Smooth muscle cell (in vitro differentiated cells): ENCODE data around the gene BEND5. TPM values are rescaled to one million over a fixed set of nuclear protein-coding genes. Genes with fewer than 3 reads are reported as not detected.

Source experiments
- DNase-seq: peaks from one replicate; lab custom pipeline; 2025; ENCODE audit not compliant: unreplicated experiment; lab: John Stamatoyannopoulos, UW
- H2AFZ ChIP-seq: fragments of 200-600 bp; sonication (generic); 2 replicates; pipeline ENCODE4 v1.6.0; 2016; ENCODE audit warnings: antibody characterized with exemption, low read depth, mild to moderate bottlenecking
- H3F3A ChIP-seq: fragments of 200-600 bp; sonication (generic); 2 replicates; pipeline ENCODE4 v1.6.0; 2017; ENCODE audit warnings: antibody characterized with exemption, low read depth
- H3K27ac ChIP-seq: fragments of 200-600 bp; sonication (generic); 2 replicates; pipeline ENCODE4 v1.5.1; 2016; ENCODE audit warnings: low read depth, mild to moderate bottlenecking
- H3K27me3 ChIP-seq: fragments of 200-600 bp; sonication (generic); 2 replicates; pipeline ENCODE4 v1.6.1; 2016; ENCODE audit warnings: low read depth, mild to moderate bottlenecking
- H3K36me3 ChIP-seq: fragments of 200-600 bp; sonication (generic); 2 replicates; pipeline ENCODE4 v1.5.1; 2016; ENCODE audit warnings: low read depth
- H3K4me1 ChIP-seq: fragments of 200-600 bp; sonication (generic); 2 replicates; pipeline ENCODE4 v1.5.1; 2016; ENCODE audit warnings: low read depth
- H3K4me2 ChIP-seq: fragments of 200-600 bp; sonication (generic); 2 replicates; pipeline ENCODE4 v1.6.0; 2016; ENCODE audit warnings: mild to moderate bottlenecking
- H3K4me3 ChIP-seq: fragments of 200-600 bp; sonication (generic); 2 replicates; pipeline ENCODE4 v1.5.1; 2016; ENCODE audit warnings: mild to moderate bottlenecking
- H3K79me2 ChIP-seq: fragments of 200-600 bp; sonication (generic); 2 replicates; pipeline ENCODE4 v1.6.0; 2016; ENCODE audit warnings: low read depth, mild to moderate bottlenecking
- H3K9ac ChIP-seq: fragments of 200-600 bp; sonication (generic); 2 replicates; pipeline ENCODE4 v1.6.0; 2016; ENCODE audit warnings: low read depth
- H3K9me3 ChIP-seq: fragments of 200-600 bp; sonication (generic); replicated peaks from 2 replicates; pipeline ENCODE4 v1.5.1; 2016; ENCODE audit warnings: low read depth
- H4K20me1 ChIP-seq: fragments of 200-600 bp; sonication (generic); 2 replicates; pipeline ENCODE4 v1.6.0; 2016; ENCODE audit warnings: low read depth
- CTCF ChIP-seq: fragments of 200-600 bp; sonication (generic); IDR thresholded peaks from 2 replicates; pipeline ENCODE4 v1.5.1; 2017; ENCODE audit warnings: borderline replicate concordance, mild to moderate bottlenecking, antibody characterized with exemption; ENCODE audit not compliant: insufficient read depth, poor library complexity, severe bottlenecking
- WGBS: methylation state at CpG from one replicate; pipeline ENCODE4 v1.1.7; 2016; ENCODE audit warnings: low lambda C conversion rate; 5-methylcytosine and 5-hydroxymethylcytosine counted together
- polyA plus RNA-seq: library from polyadenylated mRNA; unstranded; fragments of >200 nt; fragmentation: Nextera tagmentation; extraction: Ambion mirVana; gene quantifications from 2 replicates; pipeline ENCODE4 v1.2.1, GENCODE V29; 2016
- total RNA-seq: library from RNA; depleted of rRNA; stranded (reverse); fragments of >200 nt; gene quantifications from 2 replicates; pipeline ENCODE4 v1.2.3, GENCODE V29; 2014

The BEND5 gene
- total and polyA plus RNA-seq, 2 experiments from 2014 or later: 4.0 to 10.7 TPM

DNA sequence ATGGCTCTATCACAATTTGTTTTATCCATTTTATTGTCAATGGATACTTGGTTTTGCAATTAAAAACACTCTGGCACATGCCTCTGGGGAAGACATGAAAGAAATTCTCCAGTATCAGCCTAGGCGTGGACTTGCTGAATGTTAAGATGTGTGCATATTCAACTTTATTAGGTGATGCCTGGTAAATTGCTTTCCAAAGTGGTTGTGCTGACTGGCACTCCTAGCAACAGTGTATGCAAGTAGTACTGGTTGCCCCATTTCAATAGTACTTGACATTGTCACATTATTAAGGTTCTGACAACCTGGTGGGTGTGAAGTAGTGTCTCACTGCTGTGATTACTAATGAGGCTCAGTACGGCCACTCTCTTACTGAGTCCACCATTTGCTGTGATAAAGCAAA lies 48.1 kb downstream of the BEND5 start:
- Histone ChIP-seq H3K27me3 (no peaks in the 10 kb centered on the region), H4K20me1 (no peaks in the 10 kb centered on the region), H3K4me2 (no peak overlapping the region), H3K36me3 (no peaks in the 10 kb centered on the region), H3K27ac (no peak overlapping the region), H3K4me3 (no peak overlapping the region), H3F3A (no peaks in the 10 kb centered on the region), H2AFZ (no peak overlapping the region), H3K9ac (no peak overlapping the region), H3K79me2 (no peaks in the 10 kb centered on the region), H3K4me1 (no peaks in the 10 kb centered on the region), H3K9me3 (no peaks in the 10 kb centered on the region)
- WGBS: 91% methylated on average over 2 of the region's 2 CpGs
- DNase-seq: no peak
- no peak for TF ChIP-seq CTCF

GRCh38 chr1:48726557-48727215 lies 50.0 kb downstream of the BEND5 start:
- Histone ChIP-seq H3K27me3 (no peaks in the 10 kb centered on the region), H4K20me1 (no peaks in the 10 kb centered on the region), H3F3A (no peaks in the 10 kb centered on the region), H3K9ac (no peak overlapping the region), H3K4me2 (no peak overlapping the region), H3K27ac (no peak overlapping the region), H3K4me1 (no peaks in the 10 kb centered on the region), H2AFZ (no peak overlapping the region), H3K36me3 (no peaks in the 10 kb centered on the region), H3K4me3 (no peak overlapping the region), H3K9me3 (no peaks in the 10 kb centered on the region), H3K79me2 (no peaks in the 10 kb centered on the region)
- no peak for TF ChIP-seq CTCF
- WGBS: 95% methylated on average over 4 of the region's 4 CpGs
- no peak for DNase-seq

DNA sequence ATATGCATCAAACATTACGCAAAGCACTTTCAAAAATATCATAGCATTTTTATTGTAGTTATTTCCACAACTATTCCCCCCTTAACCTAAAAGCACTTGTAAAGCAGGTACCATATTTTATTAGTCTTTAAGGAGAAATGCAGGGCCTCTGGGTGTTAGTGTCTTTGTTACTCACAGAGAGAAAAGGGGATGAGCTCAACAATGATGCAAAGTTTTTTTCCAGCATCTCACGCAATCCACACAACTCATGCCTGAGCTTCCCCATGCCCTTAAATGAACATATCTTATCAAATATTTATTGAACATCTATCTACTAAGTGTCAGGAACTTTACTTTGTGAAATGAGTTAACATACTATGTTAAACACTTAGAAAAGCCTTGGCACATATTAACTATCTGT lies 50.6 kb downstream of the BEND5 start:
- 95% methylated on average over 2 of the region's 2 CpGs for WGBS
- no peak for DNase-seq
- Histone ChIP-seq H3K27ac (no peak overlapping the region), H3K4me1 (no peaks in the 10 kb centered on the region), H2AFZ (no peak overlapping the region), H3K4me3 (no peak overlapping the region), H3K9ac (no peak overlapping the region), H3F3A (no peaks in the 10 kb centered on the region), H3K36me3 (no peaks in the 10 kb centered on the region), H3K9me3 (no peaks in the 10 kb centered on the region), H3K79me2 (no peaks in the 10 kb centered on the region), H4K20me1 (no peaks in the 10 kb centered on the region), H3K27me3 (peaks cover under 1% of the 10 kb centered on the region), H3K4me2 (no peak overlapping the region)
- TF ChIP-seq CTCF: no peak
